Upper lobe of left lung (tissue), 6 donors: Measurements from ENCODE around the gene MYOF. TPM values are rescaled to one million over a fixed set of nuclear protein-coding genes. Genes with fewer than 3 reads are reported as not detected.

Source experiments
- ATAC-seq, 2 donors: fragments of 200-7000 bp; cut with Tn5 transposase; one replicate each; pipeline ENCODE4 v1.9.1; 2022; ENCODE audit warnings: mild to moderate bottlenecking in 2 of 2, moderate library complexity in 2 of 2; ENCODE audit not compliant: low FRiP score in 2 of 2
- DNase-seq, 2 donors: peaks; one replicate each; pipeline ENCODE4 v3.0.0-alpha.2; 2019 to 2020
- H3K27ac ChIP-seq, 4 donors: fragments of 200-600 bp; sonication (generic); one replicate each; pipeline ENCODE4 v1.5.1; 2016 to 2019
- H3K27me3 ChIP-seq, 4 donors: fragments of 200-600 bp; sonication (generic); one replicate each; pipeline ENCODE4 v1.5.1; 2017 to 2019
- H3K36me3 ChIP-seq, 4 donors: fragments of 200-600 bp; sonication (generic); one replicate each; pipeline ENCODE4 v1.5.1; 2016 to 2019
- H3K4me1 ChIP-seq, 4 donors: fragments of 200-600 bp; sonication (generic); one replicate each; pipeline ENCODE4 v1.5.1; 2018 to 2019
- H3K4me3 ChIP-seq, 4 donors: fragments of 200-600 bp; sonication (generic); one replicate each; pipeline ENCODE4 v1.5.1; 2017 to 2019; ENCODE audit warnings: mild to moderate bottlenecking in 2 of 4, moderate library complexity in 1 of 4
- H3K9me3 ChIP-seq, 4 donors: fragments of 200-600 bp; sonication (generic); one replicate each; pipeline ENCODE4 v1.5.1; 2018 to 2019
- EP300 ChIP-seq, 4 donors: sonication (generic); formaldehyde crosslinking; IDR thresholded peaks; one replicate each; pipeline ENCODE4 v1.5.1; 2017; ENCODE audit warnings: antibody characterized with exemption in 4 of 4, control low read depth in 2 of 4
- POLR2A ChIP-seq, 4 donors: fragments of 450-650 bp; IDR thresholded peaks; one replicate each; pipeline ENCODE4 v1.5.1; 2016 to 2017; ENCODE audit warnings: antibody characterized with exemption in 4 of 4, mild to moderate bottlenecking in 2 of 4
- POLR2AphosphoS5 ChIP-seq, 2 donors: sonication (generic); formaldehyde crosslinking; IDR thresholded peaks; one replicate each; pipeline ENCODE4 v1.5.1; 2017; ENCODE audit warnings: antibody characterized with exemption in 2 of 2
- WGBS, 2 donors: methylation state at CpG; one replicate each; pipeline ENCODE4 v1.1.5; 2017 to 2018; 5-methylcytosine and 5-hydroxymethylcytosine counted together
- small RNA-seq, 4 donors: library from RNA; depleted of rRNA; stranded (forward); fragments of <200 nt; gene quantifications; one replicate each; pipeline ENCODE3, GENCODE V24; 2016
- total RNA-seq, 6 donors: library from RNA; depleted of rRNA in 4 of 6; stranded (reverse); fragments of >200 nt in 4 of 6; gene quantifications; one replicate each; pipeline versions ENCODE4 v1.1.0 to v1.2.1, GENCODE V29; 2016 to 2021
- TF ChIP-seq, protein P1 (sequence below), 6 experiments: fragments of 450-650 bp in 4 of 6; fragments of 200-600 bp in 2 of 6; sonication (generic) in 2 of 6; IDR thresholded peaks; one replicate each; pipeline ENCODE4 v1.5.1; 2016 to 2019; ENCODE audit warnings: antibody characterized with exemption in 6 of 6
- donor health status: DM: no; HTN: no; CAD: no; lungs with moderate emphysema.
- donor health status: DM: no; HTN: yes; CAD: no; lungs with severe emphysema.

MYOF gene
- total RNA-seq, 6 donors from 2014 or later = 83.9 to 168 (median 129) TPM

DNA sequence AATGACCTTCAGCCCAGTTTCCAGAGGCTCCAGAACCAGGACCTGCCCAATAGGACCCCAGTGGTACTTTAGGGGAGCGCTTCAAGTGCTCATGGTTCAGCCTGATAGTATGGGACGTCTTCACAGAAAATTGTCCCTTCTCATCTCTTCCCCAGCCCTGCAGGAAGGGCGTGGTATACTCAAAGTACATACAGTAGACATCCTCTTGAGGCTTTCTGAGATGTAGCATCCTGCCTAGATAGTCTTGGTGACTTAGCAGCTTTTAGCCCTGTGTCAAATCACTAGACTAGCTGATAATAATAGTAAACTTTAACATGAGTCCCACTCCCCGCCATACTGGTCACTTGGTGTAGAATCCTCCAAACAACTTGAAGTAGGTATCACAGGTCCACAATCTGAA is 215.3 kb downstream of the MYOF start:
- DNase-seq (no peak), ATAC-seq (no peak)
- no peak overlapping the region for H3K27ac ChIP-seq
- no peak for TF ChIP-seq POLR2A (IDR thresholded peaks at IDR 0.05)
- TF ChIP-seq, protein P1, sequence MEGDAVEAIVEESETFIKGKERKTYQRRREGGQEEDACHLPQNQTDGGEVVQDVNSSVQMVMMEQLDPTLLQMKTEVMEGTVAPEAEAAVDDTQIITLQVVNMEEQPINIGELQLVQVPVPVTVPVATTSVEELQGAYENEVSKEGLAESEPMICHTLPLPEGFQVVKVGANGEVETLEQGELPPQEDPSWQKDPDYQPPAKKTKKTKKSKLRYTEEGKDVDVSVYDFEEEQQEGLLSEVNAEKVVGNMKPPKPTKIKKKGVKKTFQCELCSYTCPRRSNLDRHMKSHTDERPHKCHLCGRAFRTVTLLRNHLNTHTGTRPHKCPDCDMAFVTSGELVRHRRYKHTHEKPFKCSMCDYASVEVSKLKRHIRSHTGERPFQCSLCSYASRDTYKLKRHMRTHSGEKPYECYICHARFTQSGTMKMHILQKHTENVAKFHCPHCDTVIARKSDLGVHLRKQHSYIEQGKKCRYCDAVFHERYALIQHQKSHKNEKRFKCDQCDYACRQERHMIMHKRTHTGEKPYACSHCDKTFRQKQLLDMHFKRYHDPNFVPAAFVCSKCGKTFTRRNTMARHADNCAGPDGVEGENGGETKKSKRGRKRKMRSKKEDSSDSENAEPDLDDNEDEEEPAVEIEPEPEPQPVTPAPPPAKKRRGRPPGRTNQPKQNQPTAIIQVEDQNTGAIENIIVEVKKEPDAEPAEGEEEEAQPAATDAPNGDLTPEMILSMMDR (IDR thresholded peaks at IDR 0.05) = no peak
- TF ChIP-seq EP300 (IDR thresholded peaks at IDR 0.05) = no peak
- no peak for TF ChIP-seq POLR2AphosphoS5 (IDR thresholded peaks at IDR 0.05)
- H3K4me3 ChIP-seq = no peak overlapping the region
- H3K4me1 ChIP-seq = no peaks in the 10 kb centered on the region
- no peaks in the 10 kb centered on the region for H3K36me3 ChIP-seq
- no peaks in the 10 kb centered on the region for H3K27me3 ChIP-seq
- peaks cover 0 to 6% (median 2%) of the 10 kb centered on the region in 4 donors for H3K9me3 ChIP-seq
- 81 to 89% methylated on average over 4 of the region's 4 CpGs for WGBS, 2 donors

DNA sequence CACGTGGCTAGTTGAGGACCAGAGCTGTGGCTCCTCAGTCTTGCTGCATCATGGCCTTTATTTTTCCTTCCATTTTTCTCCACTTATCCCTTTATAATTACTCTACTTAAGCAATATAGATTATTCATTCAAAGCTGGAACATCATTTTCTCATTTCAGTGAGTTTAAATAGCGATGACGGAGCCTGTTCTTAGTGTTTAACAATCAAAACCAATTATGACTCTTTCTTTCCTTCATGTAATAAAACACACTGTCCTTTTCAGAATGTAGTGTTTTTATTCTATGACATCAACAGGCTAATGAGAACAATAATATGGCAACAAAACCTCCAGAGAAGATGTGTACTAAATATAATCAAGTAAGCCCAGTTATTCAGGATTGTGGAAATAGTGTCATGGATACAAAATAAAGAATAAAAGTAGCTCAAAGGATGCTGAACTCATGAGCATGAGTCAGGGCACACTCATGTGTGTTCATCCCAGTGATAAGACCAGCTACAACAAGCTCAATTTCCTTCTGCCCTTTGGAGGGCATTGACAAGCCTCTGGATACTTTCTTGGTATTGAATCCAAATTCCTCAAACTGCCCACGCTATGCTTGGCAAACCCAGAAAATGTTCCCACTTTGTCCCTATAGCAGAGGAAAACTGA is 220.0 kb downstream of the MYOF start:
- Histone ChIP-seq H3K9me3 (no peaks in the 10 kb centered on the region), H3K36me3 (no peaks in the 10 kb centered on the region), H3K27me3 (no peaks in the 10 kb centered on the region), H3K4me3 (no peak overlapping the region), H3K4me1 (no peaks in the 10 kb centered on the region), H3K27ac (no peak overlapping the region)
- WGBS, 2 donors = 95 to 96% methylated on average over 4 of the region's 4 CpGs
- ATAC-seq = no peak
- no peak for DNase-seq
- TF ChIP-seq POLR2A (IDR thresholded peaks at IDR 0.05) (no peak), EP300 (IDR thresholded peaks at IDR 0.05) (no peak), POLR2AphosphoS5 (IDR thresholded peaks at IDR 0.05) (no peak)
- TF ChIP-seq, protein P1 (IDR thresholded peaks at IDR 0.05) = no peak

DNA sequence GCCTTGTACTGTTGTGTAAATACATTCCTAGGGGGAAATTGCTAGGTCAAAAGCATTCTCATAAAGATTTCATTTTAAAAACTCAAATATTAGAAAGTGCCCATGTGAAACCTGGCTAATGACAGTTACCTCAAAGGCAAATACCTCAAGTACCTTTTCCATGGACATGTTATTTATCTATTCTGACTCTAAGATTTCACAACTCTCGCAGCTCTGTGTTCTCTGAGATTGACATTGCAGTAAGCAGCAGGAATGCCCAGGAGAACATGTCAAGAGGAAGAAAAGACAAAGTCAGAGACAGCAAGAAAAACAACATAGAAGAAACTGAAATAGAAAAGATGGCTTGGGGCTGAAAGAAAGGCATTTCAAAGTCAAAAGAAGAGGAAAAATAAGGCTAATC is 221.0 kb downstream of the MYOF start:
- DNase-seq (no peak), ATAC-seq (no peak)
- H3K36me3 ChIP-seq = no peaks in the 10 kb centered on the region
- H3K4me1 ChIP-seq = no peaks in the 10 kb centered on the region
- no peaks in the 10 kb centered on the region for H3K27me3 ChIP-seq
- H3K27ac ChIP-seq = no peak overlapping the region
- TF ChIP-seq EP300 (IDR thresholded peaks at IDR 0.05) (no peak), POLR2A (IDR thresholded peaks at IDR 0.05) (no peak), POLR2AphosphoS5 (IDR thresholded peaks at IDR 0.05) (no peak)
- TF ChIP-seq, protein P1 (IDR thresholded peaks at IDR 0.05) = no peak
- H3K9me3 ChIP-seq = no peaks in the 10 kb centered on the region
- 54 to 66% methylated on average over 1 of the region's 1 CpG for WGBS, 2 donors
- H3K4me3 ChIP-seq = no peak overlapping the region

DNA sequence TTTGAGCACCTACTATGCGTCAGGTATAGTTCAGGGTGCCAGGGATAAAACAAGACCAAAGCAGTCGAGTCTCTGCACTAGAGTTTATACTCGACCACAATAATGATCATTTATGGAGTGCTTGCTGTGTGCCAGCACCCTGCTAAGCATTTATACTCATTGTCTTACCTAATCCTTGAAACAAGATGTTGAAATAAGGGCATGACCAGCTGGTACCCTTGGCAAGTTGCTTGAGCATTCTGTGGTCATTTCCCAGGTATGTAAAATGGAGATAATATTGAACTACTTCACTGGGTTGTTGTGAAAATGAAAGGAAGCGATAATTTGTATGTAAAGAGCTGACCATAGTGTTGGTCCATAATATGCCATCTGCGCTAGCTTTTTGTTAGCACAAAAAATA is 223.0 kb downstream of the MYOF start:
- Histone ChIP-seq H3K4me1 (no peaks in the 10 kb centered on the region), H3K27ac (no peak overlapping the region), H3K9me3 (no peaks in the 10 kb centered on the region), H3K36me3 (no peaks in the 10 kb centered on the region), H3K4me3 (no peak overlapping the region), H3K27me3 (no peaks in the 10 kb centered on the region)
- TF ChIP-seq POLR2AphosphoS5 (IDR thresholded peaks at IDR 0.05) = no peak
- no peak for TF ChIP-seq EP300 (IDR thresholded peaks at IDR 0.05)
- TF ChIP-seq, protein P1 (IDR thresholded peaks at IDR 0.05) = no peak
- no peak for TF ChIP-seq POLR2A (IDR thresholded peaks at IDR 0.05)
- DNase-seq = no peak
- WGBS, 2 donors = 90 to 93% methylated on average over 5 of the region's 5 CpGs
- no peak for ATAC-seq

Small RNA genes lying within 50 kb of the gene (small RNA-seq; reads per million reads assigned to genes)
- 0 to 0.14 (median 0.05) reads per million in 4 donors for gene RNA5SP323

Other genes with a start within 250 kb of the MYOF start
- 1 to 10 TPM in 5 of 6 donors, not detected in 1; 1.3 to 3.3 (median 2.3) TPM for gene CEP55, start 14.3 kb upstream of the MYOF start, total RNA-seq
- gene FFAR4, start 84.3 kb upstream of the MYOF start, total RNA-seq = 10 to 100 TPM in 2 of 6 donors, 1 to 10 TPM in 4; 2.4 to 18.1 (median 7.6) TPM
- 10 to 100 TPM; 11.5 to 50.7 (median 28.3) TPM for gene RBP4, start 118.9 kb upstream of the MYOF start, total RNA-seq
- gene PDE6C, start 130.2 kb upstream of the MYOF start, total RNA-seq = not detected
- 10 to 100 TPM in 3 of 6 donors, 1 to 10 TPM in 3; 7.4 to 28.9 (median 12.2) TPM for gene FRA10AC1, start 220.3 kb upstream of the MYOF start, total RNA-seq